Activated CD4-positive, CD25-positive, alpha-beta regulatory T cell (primary cell): ENCODE data around the gene SEMA3E.
"Not testable (repeated sequence)": the region's sequence is repeated elsewhere in the genome, so short reads cannot be mapped to it uniquely, and the experiment has no call there.

Experiments used
- DNase-seq, 4 experiments: peaks; one replicate each; lab custom pipeline; 2025; lab: John Stamatoyannopoulos, UW

Gene SEMA3E

GRCh38 chr7:83648464-83649241, at the start of gene SEMA3E:
Gene SEMA3E, minus strand, starts transcription at chr7:83649139.
- DNase-seq: no peak

GRCh38 chr7:83697804-83698530, 49.0 kb upstream of the SEMA3E start:
- DNase-seq: no peak

- DNase-seq: no peak
Observed at GRCh38 chr7:83696101-83696500, 47.2 kb upstream of the SEMA3E start.

- no peak for DNase-seq
Observed at GRCh38 chr7:83695128-83695960, 46.4 kb upstream of the SEMA3E start.

- no peak for DNase-seq
Observed at GRCh38 chr7:83693256-83693655, 44.3 kb upstream of the SEMA3E start.

- no peak for DNase-seq
Observed at GRCh38 chr7:83691095-83691494, 42.2 kb upstream of the SEMA3E start.

GRCh38 chr7:83689855-83690254, 40.9 kb upstream of the SEMA3E start:
- no peak for DNase-seq

GRCh38 chr7:83686416-83686815, 37.5 kb upstream of the SEMA3E start:
- DNase-seq: no peak

- DNase-seq: no peak
Observed at GRCh38 chr7:83684928-83685327, 36.0 kb upstream of the SEMA3E start.

- no peak for DNase-seq
Observed at GRCh38 chr7:83681200-83681778, 32.4 kb upstream of the SEMA3E start.

GRCh38 chr7:83677180-83677866, 28.4 kb upstream of the SEMA3E start:
- DNase-seq: no peak

GRCh38 chr7:83673291-83673690, 24.4 kb upstream of the SEMA3E start:
- DNase-seq: not testable (repeated sequence)

- no peak for DNase-seq
Observed at GRCh38 chr7:83672157-83672556, 23.2 kb upstream of the SEMA3E start.

GRCh38 chr7:83663131-83663530, 14.2 kb upstream of the SEMA3E start:
- DNase-seq: no peak

GRCh38 chr7:83658126-83658525, 9.2 kb upstream of the SEMA3E start:
- DNase-seq: no peak

GRCh38 chr7:83655951-83656556, 7.1 kb upstream of the SEMA3E start:
- DNase-seq: no peak

GRCh38 chr7:83652481-83652880, 3.5 kb upstream of the SEMA3E start:
- DNase-seq: no peak

GRCh38 chr7:83649701-83650100, 762 bp upstream of the SEMA3E start:
- DNase-seq: no peak

- no peak for DNase-seq
Observed at GRCh38 chr7:83646027-83646426, 2.9 kb downstream of the SEMA3E start.

GRCh38 chr7:83643739-83644138, 5.2 kb downstream of the SEMA3E start:
- DNase-seq: no peak

- DNase-seq: no peak
Observed at GRCh38 chr7:83643012-83643411, 5.9 kb downstream of the SEMA3E start.
